Stimulated activated CD4-positive, alpha-beta T cell treated with anti-CD3 and anti-CD28 coated beads, TNF-alpha, amount 100 ng/mL, for 1 hour (primary cell): ENCODE data around the gene TENM3.
"Not testable (repeated sequence)": the region's sequence is repeated elsewhere in the genome, so short reads cannot be mapped to it uniquely, and the experiment has no call there.

Experiments
- DNase-seq, 3 donors: peaks; one replicate each; pipeline ENCODE4 v3.0.0-alpha.2; 2020; ENCODE audit warnings: low read depth in 3 of 3, low spot score in 1 of 3

TENM3 gene

DNA sequence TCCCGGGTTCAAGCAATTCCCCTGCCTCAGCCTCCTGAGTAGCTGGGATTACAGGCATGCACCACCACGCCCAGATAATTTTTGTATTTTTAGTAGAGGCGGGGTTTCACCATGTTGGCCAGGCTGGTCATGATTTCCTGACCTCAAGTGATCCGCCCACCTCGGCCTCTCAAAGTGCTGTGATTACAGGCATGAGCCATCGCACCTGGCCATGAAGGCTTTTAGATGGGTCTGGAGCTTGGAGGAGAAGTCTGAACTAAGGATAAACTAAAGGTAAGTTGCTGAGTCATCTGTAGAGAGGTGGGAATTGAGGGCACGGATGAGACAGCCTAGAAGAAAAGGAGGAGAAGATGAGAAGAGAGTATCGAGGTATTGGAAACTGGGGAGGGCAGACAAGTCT is at the start of gene TENM3:
Gene TENM3 (plus strand): TSS at position 199 of the 400 bp plus-strand sequence. CDS start 80,619 bp downstream, outside the sequence.
- DNase-seq: not testable (repeated sequence)

- DNase-seq: no peak
Measured at GRCh38 chr4:182194091-182194824, 48.9 kb upstream of the TENM3 start.

DNA sequence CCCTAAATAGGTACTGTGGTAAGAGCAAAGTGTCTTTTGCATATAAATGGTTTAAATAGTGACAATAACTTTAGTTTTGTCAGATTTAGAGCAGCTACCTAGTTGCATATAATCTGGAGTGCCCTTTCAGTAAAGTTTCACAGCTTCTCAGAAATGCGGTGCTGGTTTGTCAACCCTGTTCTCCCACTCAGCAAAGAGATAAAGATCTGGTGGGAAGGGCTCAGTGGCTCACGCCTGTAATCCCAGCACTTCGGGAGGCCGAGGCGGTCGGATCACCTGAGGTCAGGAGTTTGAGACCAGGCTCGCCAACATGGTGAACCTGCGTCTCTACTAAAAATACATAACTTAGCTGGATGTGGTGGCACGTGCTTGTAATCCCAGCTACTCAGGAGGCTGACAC is 45.6 kb upstream of the TENM3 start:
- no peak for DNase-seq

DNA sequence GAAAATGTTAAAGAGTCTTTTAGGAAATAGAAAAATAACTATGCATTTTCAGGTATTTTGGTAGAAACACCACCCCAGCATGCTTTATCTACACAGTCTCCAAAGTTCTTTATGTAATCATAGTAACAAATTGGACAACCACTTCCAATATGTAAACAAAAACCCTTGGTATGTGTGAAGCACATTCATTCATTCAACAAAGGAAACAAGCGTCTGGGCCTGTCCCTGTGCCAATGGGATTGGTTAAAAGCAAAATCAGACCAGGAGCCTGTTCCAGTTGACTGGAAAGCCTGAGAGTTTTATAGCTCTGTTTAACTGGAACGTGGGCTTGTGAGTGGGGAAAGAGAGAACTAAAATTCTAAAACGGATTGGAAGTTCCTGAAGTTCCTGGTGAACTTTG is 41.3 kb upstream of the TENM3 start:
- DNase-seq: no peak

GRCh38 chr4:182202650-182203049 is 40.6 kb upstream of the TENM3 start:
- DNase-seq: no peak

- DNase-seq: no peak
Measured at GRCh38 chr4:182203872-182204411, 39.3 kb upstream of the TENM3 start.

DNA sequence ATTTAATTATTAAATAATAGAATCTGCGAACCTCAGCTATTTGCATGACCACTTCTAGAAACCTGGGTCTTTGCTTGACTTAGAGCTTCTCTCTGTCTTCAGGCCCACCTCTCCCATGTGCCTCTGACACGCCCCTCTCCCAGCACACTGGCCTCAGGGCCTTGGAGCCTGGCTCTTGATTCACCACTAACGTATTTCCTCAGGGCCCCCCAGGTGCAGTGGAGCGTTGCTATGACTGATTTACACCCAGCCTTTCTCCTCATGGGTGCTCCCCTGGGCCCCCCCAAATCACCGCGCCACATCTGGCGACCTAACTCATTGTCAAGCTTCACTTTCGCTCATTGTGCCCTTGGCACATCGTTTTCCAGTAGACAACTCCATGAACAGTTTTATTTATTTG is 37.9 kb upstream of the TENM3 start:
- DNase-seq: no peak

GRCh38 chr4:182206266-182206665 is 36.9 kb upstream of the TENM3 start:
- no peak for DNase-seq

- no peak for DNase-seq
Measured at GRCh38 chr4:182206916-182207315, 36.3 kb upstream of the TENM3 start.

DNA sequence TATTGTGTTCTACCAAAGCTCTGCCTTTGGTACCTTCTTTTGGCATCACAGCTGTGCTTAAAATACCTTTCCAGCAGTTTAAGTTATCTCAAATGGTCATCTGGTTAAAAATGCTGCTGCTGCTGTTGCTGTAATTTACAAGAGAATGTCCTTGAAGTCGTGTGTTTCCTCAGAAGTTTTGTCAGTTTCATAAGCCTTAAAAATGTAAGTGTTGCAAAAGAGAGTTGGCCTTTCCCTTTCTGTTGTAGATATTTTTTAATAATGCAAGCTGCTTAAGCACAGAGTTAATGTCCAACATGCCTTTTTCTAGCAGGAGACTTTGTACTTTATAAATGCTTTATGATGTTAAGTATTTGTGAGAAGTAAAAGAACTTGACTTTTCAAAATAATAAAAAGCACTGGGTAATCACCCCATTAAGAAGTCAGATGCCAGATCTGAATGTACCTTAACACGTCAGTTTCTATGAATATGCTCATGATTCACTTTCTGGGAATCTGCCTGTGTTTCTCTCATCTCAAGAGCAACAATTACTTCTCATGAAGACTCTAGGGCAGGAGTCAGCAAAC is 35.3 kb upstream of the TENM3 start:
- DNase-seq: no peak

DNA sequence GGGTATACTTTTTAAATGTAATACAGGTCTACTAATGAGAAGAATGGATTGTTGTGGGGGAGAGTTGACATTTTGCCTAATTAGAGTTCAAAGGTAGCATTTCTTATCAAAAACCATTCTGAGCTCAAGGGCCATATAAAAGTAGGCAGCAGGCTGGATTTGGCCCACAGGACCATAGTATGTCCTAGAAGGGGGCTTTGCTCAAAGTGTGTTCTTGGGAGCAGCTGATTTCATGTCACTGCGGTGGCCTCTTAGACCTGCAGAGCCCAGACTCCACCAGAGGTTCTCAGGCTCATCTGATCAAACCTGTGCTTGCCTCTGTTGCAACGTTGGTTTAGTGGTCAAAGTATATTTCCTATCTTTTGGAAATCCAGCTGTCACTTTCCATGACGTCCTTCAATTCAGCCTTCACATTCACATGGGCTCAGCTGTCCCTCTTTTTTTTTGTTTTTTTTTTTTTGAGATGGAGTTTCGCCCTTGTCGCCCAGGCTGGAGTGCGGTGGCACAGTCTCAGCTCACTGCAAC is 34.6 kb upstream of the TENM3 start:
- no peak for DNase-seq

DNA sequence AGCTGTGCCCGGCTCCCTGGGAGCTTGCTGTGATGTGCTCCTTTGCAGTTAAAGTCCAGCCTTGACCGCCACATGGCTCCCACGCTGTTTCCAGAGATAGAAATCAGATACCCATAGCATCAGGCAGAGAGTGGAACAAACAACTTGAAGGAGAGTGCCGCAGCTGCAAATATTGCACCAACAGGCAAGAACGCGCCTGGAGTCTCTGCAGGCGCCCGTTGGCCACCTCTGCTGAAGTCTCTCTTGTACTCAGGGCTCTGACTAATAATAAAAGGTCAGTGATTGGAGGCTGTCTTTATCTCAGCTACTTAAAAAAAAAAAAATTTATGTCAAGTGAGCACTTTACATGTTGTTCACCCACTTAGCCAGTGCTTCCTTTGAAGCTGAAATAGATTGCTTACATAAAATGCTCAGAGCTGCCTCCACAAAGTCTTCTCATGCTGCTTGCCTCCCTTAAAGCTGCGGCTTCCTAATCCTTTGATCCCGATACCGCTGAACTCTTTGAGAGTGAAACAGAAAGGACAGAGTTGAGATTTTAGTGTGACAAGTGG is 30.9 kb upstream of the TENM3 start:
- DNase-seq: no peak

DNA sequence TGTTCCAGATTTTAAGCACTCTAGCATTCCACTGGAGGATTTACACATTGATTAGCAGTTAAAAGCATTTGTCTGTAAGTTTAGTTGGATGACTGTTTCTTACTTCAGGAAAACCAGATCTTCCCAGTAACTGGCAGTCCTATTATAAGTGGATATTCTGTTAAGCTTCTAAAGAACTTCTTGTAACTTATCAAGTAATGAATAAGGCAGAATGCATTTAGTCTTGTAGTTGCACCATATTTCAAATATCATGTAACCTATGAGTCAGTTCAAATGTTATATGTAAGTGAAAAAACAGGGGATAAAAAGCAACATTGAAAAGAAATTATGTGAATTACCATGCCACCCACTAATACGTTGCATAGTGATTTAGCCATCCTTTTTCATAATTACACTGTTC is 30.2 kb upstream of the TENM3 start:
- no peak for DNase-seq

GRCh38 chr4:182215148-182215547 is 28.1 kb upstream of the TENM3 start:
- DNase-seq: no peak

DNA sequence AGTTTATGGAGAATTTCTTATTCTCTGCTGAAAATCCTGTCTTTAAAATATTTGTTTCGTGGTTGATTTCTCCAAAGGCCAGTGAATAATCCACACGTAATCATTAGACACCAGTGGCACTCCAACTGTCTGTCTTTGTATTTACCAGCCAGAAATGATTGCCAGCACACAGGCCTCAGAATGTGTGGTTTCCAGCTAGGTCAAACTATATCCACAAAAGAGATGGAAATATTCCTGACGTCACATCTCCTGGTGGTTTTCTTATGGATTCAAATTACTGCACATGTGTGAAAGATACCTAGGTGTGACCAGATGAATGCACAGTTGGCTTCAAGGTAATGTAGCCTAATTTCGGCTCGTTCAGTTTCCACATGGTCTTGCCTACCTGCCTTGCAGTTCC is 27.2 kb upstream of the TENM3 start:
- DNase-seq: no peak

- no peak for DNase-seq
Measured at GRCh38 chr4:182219411-182220056, 23.7 kb upstream of the TENM3 start.

GRCh38 chr4:182221987-182222386 is 21.2 kb upstream of the TENM3 start:
- DNase-seq: no peak

- DNase-seq: no peak
Measured at GRCh38 chr4:182222766-182223165, 20.4 kb upstream of the TENM3 start.

GRCh38 chr4:182223708-182224107 is 19.5 kb upstream of the TENM3 start:
- DNase-seq: no peak

- no peak for DNase-seq
Measured at GRCh38 chr4:182224192-182224850, 18.9 kb upstream of the TENM3 start.

DNA sequence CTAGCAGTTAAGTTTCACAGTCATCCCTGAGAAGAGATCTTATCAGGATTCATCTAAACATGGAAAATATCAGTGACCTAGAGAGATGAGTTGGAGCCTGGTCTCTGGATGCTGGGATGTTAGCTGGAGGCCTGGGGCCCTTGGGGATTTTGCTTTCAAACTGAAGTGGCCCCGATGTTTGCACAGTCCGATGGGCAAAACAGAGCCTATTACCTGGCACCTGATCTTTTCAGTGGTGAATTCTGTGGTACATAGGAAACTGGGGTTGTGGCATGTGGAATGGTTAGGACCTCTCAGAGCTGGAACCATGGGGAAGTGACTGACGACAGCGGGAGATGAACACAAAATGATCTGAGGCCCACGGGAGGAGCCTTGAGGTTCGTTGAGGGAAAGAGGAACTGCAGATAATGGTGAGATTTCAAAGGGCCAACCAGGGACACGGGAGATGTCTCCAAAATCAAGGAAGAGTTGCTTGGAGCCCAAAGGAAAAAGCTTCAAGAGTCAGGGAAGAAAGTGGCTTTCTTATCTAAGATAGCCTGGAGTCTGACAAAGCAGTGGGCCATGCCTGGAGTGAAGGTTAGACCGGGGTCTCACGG is 17.8 kb upstream of the TENM3 start:
- DNase-seq: no peak
